CD4-positive, alpha-beta T cell treated with Interleukin-6 at 100 ng/mL for 8 hours (primary cell): Measurements from ENCODE around the gene CLDN20.
A peak's percentile ranks its signal among the peaks of the same experiment; 100 is the strongest.
"Not testable (repeated sequence)": the region's sequence is repeated elsewhere in the genome, so short reads cannot be mapped to it uniquely, and the experiment has no call there.

Experiments used
- DNase-seq: peaks from one replicate; pipeline ENCODE4 v3.0.0-alpha.2; 2020; ENCODE audit warnings: mixed read lengths, low spot score

Gene CLDN20

DNA sequence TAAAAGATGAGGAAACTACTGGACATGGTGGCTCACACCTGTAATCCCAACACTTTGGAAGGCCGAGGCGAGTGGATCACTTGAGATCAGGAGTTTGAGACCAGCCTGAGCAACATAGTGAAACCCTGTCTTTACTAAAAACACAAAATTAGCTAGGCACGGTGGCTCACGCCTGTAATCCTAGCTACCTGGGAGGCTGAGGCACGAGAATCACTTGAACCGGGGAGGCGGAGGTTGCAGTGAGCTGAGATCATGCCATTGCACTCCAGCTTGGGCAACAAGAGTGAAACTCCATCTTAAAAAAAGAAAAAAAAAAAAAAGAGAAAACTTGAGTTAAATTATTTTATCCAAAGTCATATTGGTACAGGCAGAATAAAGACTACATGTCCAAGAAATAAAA is 49.1 kb downstream of the CLDN20 start:
- not testable (repeated sequence) for DNase-seq

DNA sequence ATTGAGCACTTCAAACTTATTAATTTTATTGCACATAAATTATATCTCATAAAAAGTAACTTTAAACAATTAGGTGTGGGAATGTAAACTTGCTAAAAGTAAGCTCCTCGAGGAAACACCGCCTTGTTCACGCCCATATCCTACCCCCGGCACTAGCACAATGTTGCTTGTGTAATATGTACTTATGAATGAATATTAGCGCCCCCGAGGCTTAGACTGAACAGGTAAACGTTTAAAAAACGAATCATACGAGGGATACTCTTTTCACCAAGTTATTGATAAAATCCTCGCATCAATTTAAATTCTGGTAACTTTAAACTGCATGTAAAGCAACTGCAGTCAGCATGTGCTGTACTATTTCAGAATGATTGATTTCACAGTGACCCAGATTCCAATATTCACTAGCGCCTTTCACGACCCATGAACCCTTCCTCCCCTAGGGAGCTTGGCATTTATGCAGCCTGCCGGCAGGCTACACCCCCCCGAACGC is 49.8 kb downstream of the CLDN20 start:
- DNase-seq, result peak; percentile 8

GRCh38 chr6:155314092-155314772 is 50.4 kb downstream of the CLDN20 start, which contains the start of gene TFB1M:
Gene TFB1M, minus strand, starts transcription at chr6:155314484. Its CDS starts 56 bp downstream, at chr6:155314428.
- DNase-seq, result peak; percentile 99

DNA sequence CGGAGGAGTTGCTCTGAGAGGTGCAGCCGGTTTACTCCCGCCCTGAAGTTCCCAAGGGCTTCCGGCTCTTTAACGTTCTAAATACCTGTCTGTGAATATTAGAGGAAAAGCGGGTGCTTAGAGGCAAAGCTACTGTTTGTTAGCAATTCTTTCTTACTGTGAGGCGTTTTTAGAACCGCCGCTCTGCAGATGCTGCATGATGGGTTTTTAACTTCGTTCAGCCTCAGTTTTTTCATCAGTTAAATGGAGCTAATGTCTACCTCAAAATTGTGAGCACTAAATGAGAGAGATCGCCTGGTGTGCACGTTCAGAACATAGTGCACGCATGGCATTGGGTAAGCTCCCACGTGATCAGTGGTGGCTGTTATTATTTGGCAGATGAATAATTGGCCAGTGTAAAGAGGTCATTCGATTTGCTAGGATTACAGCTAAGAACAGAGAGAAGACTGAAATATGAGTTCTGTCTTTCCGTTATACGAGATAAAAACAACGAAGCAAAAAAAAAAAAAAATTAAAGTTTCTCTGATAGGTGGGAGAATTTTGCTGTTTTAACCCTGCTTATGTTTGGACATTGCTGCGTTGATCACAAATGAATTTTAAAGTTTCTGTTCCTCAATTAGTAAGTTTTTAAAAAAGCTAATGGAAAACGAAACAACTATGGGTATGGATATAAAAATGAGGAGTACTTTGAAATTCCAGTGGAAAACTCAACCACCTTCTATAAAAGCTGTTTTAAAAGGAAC is 51.1 kb downstream of the CLDN20 start:
- DNase-seq, result peak; percentile 60

DNA sequence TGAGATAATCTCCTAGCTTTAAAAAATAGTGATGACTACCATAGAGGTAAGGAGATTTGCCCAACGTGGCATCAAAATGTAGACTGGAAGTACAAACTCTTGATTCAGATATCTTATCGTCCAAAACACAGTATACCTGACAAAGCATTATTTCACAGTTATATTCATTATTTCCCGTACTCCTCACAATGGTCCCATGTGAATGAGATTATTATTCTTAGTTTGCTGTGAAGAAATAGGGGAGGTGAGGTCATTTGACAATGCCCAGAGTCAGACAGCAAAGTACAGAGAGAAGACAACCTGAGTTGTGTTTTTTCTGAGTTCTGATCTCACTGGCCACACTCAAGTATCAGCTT is 51.7 kb downstream of the CLDN20 start:
- no peak for DNase-seq

DNA sequence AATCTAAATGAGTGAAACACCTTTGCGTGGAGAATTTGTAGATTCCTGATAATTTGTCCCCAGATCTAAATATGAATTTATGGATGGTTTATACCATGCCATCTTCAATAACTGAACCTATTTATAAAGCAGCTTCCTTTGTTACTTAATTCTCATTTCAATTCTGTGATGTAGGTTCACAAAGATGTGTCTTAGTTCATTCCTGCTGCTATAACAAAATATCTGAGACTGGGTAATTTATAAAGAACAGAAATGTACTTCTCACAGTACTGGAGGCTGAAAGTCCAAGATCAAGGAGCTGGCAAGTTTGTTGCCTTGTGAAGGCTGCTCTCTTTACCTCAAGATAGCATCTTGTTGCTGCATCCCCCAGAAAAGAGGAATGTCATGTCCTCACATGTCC is 52.6 kb downstream of the CLDN20 start:
- DNase-seq, result no peak

DNA sequence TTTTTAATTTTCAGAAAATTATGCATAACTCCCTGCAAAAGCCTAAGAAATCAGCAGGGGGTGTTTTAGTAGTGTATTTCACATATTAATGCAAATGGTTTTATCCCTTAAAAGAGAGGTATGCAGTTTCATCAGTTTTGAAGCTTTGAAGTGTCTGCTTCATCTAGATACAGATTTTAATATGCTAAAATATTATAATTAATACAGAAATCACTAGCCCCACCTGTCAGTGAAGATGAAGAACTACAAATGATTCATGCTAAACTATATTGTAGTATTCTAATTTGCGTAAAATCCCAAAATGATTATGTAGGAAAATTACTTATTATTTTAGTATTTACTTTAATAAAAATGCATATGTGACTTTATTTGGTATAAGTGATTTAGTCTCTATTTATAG is 53.4 kb downstream of the CLDN20 start:
- no peak for DNase-seq

DNA sequence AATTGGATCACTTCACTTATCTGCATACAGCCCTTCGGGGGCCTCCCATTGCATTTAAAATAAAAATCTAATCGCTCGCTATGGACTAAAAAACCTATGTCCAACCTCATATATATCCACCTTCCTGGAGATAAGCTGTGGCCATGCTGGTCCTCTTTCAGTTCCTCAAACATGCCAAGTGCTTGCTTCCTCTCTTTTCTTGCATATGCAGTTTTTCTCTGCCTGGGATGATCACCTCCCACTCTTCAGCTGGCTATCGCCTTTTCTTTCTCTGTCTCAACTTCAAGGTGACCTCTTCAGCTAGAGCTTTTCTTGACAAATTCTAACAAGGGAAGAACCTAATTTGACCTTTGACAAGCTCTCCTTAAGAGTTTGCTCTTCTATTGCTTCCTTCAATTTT is 56.1 kb downstream of the CLDN20 start:
- no peak for DNase-seq

DNA sequence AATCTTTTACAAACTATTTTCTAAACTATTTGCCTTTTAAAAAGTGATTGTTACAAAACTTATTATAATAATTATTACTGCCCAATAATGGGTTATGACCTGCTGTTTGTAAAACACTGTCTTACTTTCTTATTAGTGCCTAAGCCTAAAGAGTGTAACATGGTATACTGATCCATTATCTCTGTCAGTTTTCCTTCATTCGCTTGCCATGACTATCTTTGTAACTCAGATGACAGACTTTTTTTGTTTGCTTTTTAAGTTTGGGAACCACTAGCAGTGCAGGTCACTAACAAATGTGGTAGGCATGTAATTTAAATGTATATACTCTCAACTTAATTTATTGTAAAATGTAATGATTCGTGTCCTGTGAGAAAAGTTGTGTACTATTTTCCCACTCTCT is 60.4 kb downstream of the CLDN20 start:
- DNase-seq, result no peak

DNA sequence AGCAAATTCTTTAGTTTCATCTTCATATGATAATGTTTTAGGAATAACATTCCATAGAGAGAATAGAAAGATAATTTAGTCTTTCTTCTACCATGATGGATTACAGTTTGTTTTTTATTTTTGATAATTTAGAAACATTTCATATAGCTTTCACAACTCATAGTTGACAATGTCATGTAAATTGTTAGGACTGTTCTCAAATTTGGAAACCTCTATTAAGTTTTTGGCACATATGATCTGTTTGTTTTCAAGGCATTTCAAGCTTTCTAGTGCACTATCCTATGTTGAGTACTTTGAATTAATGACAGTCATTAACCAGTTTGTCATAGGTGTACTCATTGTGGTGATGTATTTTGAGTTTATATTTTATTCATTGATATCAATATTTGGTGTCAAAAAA is 61.2 kb downstream of the CLDN20 start:
- no peak for DNase-seq

GRCh38 chr6:155325700-155326516 is 62.1 kb downstream of the CLDN20 start:
- no peak for DNase-seq
